Neural progenitor cell (in vitro differentiated cells): Measurements from ENCODE around the gene TMIGD3.

ENCODE experiments used
- CTCF ChIP-seq: fragments of 200-600 bp; sonication (generic); IDR thresholded peaks from 2 replicates; pipeline ENCODE4 v1.5.1; 2017; ENCODE audit warnings: antibody characterized with exemption, mild to moderate bottlenecking
- EZH2 ChIP-seq: fragments of 200-600 bp; sonication (generic); IDR thresholded peaks from 2 replicates; pipeline ENCODE4 v1.6.1; 2017; ENCODE audit warnings: antibody characterized with exemption, mild to moderate bottlenecking, moderate library complexity
- EZH2phosphoT487 ChIP-seq: fragments of 200-600 bp; sonication (generic); IDR thresholded peaks from 2 replicates; pipeline ENCODE4 v1.6.1; 2017; ENCODE audit warnings: antibody characterized with exemption

- TF ChIP-seq EZH2phosphoT487 (no peak), CTCF (no peak), EZH2 (no peak)
Measured at GRCh38 chr1:111517469-111518225, 14.2 kb upstream of the TMIGD3 start.
